B cell (primary cell): ENCODE data around the gene UROS. TPM values are rescaled to one million over a fixed set of nuclear protein-coding genes. Genes with fewer than 3 reads are reported as not detected.

Source experiments
- ATAC-seq: fragments of 200-7000 bp; cut with Tn5 transposase; one replicate; pipeline ENCODE4 v1.10.0; 2021; ENCODE audit warnings: low read depth, mild to moderate bottlenecking, moderate number of reproducible peaks, moderate library complexity
- CTCF ChIA-PET: fragments of 350-600 bp; sonication (Branson Sonifier 250); formaldehyde crosslinking; loops from one replicate; lab custom pipeline; 2021; ENCODE audit warnings: antibody characterized with exemption, inconsistent platforms; lab: Charles Lee
- POLR2A ChIA-PET: fragments of 350-600 bp; sonication (Branson Sonifier 250); formaldehyde crosslinking; loops from one replicate; lab custom pipeline; 2021; ENCODE audit warnings: antibody characterized with exemption; lab: Charles Lee
- DNase-seq: peaks from one replicate; pipeline ENCODE4 v3.0.0; 2013
- H2AFZ ChIP-seq: 2 replicates; pipeline ENCODE4 v1.6.1; 2012; ENCODE audit warnings: mild to moderate bottlenecking, low read depth, low read length; ENCODE audit not compliant: insufficient read depth, poor library complexity, severe bottlenecking
- H3K27ac ChIP-seq, 2 donors: 1 replicate in 1 of 2; 2 replicates in 1 of 2; pipeline ENCODE4 v1.5.1; 2012 to 2013; ENCODE audit warnings: low read length in 2 of 2, mild to moderate bottlenecking in 2 of 2, moderate library complexity in 1 of 2
- H3K27me3 ChIP-seq, 4 experiments: fragments of 200-600 bp in 1 of 4; sonication (generic) in 1 of 4; replicated peaks in 1 of 4; 1 replicate in 2 of 4; 2 replicates in 2 of 4; pipeline versions ENCODE4 v1.6.1 to v1.7.0; 2013 to 2016; ENCODE audit warnings: low read length in 3 of 4, mild to moderate bottlenecking in 2 of 4, mixed read lengths in 1 of 4, moderate library complexity in 1 of 4; ENCODE audit not compliant: insufficient read depth in 4 of 4, control insufficient read depth in 3 of 4; ENCODE audit errors: control extremely low read depth in 1 of 4
- H3K36me3 ChIP-seq, 2 experiments: replicated peaks in 1 of 2; 1 replicate in 1 of 2; 2 replicates in 1 of 2; pipeline versions ENCODE4 v1.6.1 to v1.7.1; 2013; ENCODE audit warnings: low read length in 1 of 2; ENCODE audit not compliant: insufficient read depth in 2 of 2, control insufficient read depth in 1 of 2; ENCODE audit errors: control extremely low read depth in 1 of 2, extremely low read depth in 1 of 2
- H3K4me1 ChIP-seq, 2 donors: fragments of 200-600 bp in 1 of 2; sonication (generic) in 1 of 2; 1 replicate in 1 of 2; 2 replicates in 1 of 2; pipeline versions ENCODE4 v1.5.1 to v1.6.1; 2013 to 2017; ENCODE audit warnings: low read length in 2 of 2; ENCODE audit not compliant: control insufficient read depth in 2 of 2, insufficient read depth in 2 of 2
- H3K4me2 ChIP-seq: replicated peaks from 2 replicates; pipeline ENCODE3; 2012; ENCODE audit warnings: mild to moderate bottlenecking, low read depth, low read length; ENCODE audit not compliant: poor library complexity, severe bottlenecking
- H3K4me3 ChIP-seq, 5 experiments: fragments of 200-600 bp in 1 of 5; sonication (generic) in 1 of 5; 1 replicate in 3 of 5; 2 replicates in 2 of 5; pipeline versions ENCODE4 v1.5.1 to v1.7.0; 2011 to 2016; ENCODE audit warnings: low read length in 4 of 5, mild to moderate bottlenecking in 4 of 5, low read depth in 2 of 5, control low read depth in 1 of 5, moderate library complexity in 1 of 5; ENCODE audit not compliant: insufficient read depth in 1 of 5; ENCODE audit errors: control extremely low read depth in 1 of 5, extremely low read depth in 1 of 5
- H3K79me2 ChIP-seq: fragments of 200-600 bp; sonication (generic); one replicate; pipeline ENCODE4 v1.6.0; 2016; ENCODE audit warnings: low read length; ENCODE audit not compliant: control insufficient read depth, insufficient read depth
- H3K9ac ChIP-seq: fragments of 200-600 bp; sonication (generic); 2 replicates; pipeline ENCODE4 v1.6.1; 2017; ENCODE audit warnings: mild to moderate bottlenecking, low read length, moderate library complexity
- H3K9me3 ChIP-seq, 3 donors: one replicate each; pipeline versions ENCODE4 v1.6.1 to v1.7.1; 2013; ENCODE audit warnings: low read length in 2 of 3; ENCODE audit not compliant: control insufficient read depth in 2 of 3, insufficient read depth in 1 of 3; ENCODE audit errors: control extremely low read depth in 1 of 3
- H4K20me1 ChIP-seq: 2 replicates; pipeline ENCODE4 v1.6.0; 2012; ENCODE audit warnings: mild to moderate bottlenecking, low read length; ENCODE audit not compliant: insufficient read depth, control insufficient read depth, poor library complexity, severe bottlenecking
- H3K27ac Mint-ChIP-seq: one replicate; pipeline ENCODE4 v1.8.0; 2021; ENCODE audit warnings: mixed read lengths
- H3K27me3 Mint-ChIP-seq: one replicate; pipeline ENCODE4 v1.8.0; 2021; ENCODE audit warnings: mixed read lengths
- H3K4me1 Mint-ChIP-seq: one replicate; pipeline ENCODE4 v1.8.0; 2021; ENCODE audit warnings: mixed read lengths
- H3K4me3 Mint-ChIP-seq: one replicate; pipeline ENCODE4 v1.8.0; 2021; ENCODE audit warnings: mixed read lengths
- H3K9me3 Mint-ChIP-seq: one replicate; pipeline ENCODE4 v1.8.0; 2022; ENCODE audit warnings: mixed read lengths; ENCODE audit not compliant: insufficient read depth
- EZH2 ChIP-seq: IDR thresholded peaks from 2 replicates; pipeline ENCODE4 v1.6.1; 2012; ENCODE audit warnings: borderline replicate concordance, low read depth, mild to moderate bottlenecking, moderate library complexity, low read length; ENCODE audit not compliant: insufficient read depth, poor library complexity, severe bottlenecking
- WGBS: methylation state at CpG from one replicate; pipeline ENCODE4 v1.1.5; 2013; ENCODE audit warnings: missing lambda C conversion rate; ENCODE audit not compliant: insufficient coverage; 5-methylcytosine and 5-hydroxymethylcytosine counted together
- intact Hi-C: fragments of 100-400 bp; cut with micrococcal nuclease; formaldehyde crosslinking; loops from one replicate; pipeline ENCODE4 v1.10.0; 2022
- polyA plus RNA-seq: library from polyadenylated mRNA; depleted of rRNA; stranded (reverse); fragments of >200 nt; gene quantifications from 2 replicates; pipeline ENCODE4 v1.2.3, GENCODE V29; 2012
- total RNA-seq, 2 donors: library from RNA; stranded (reverse); fragments of 120-200 nt in 1 of 2; gene quantifications; 1 replicate in 1 of 2; 2 replicates in 1 of 2; pipeline versions ENCODE4 v1.2.3 to v1.2.4, GENCODE V29; 2013 to 2022
- TF ChIP-seq, protein P1 (sequence below): fragments of 200-600 bp; IDR thresholded peaks from one replicate; pipeline ENCODE4 v1.8.0; 2022; ENCODE audit warnings: antibody characterized with exemption, mild to moderate bottlenecking

The UROS gene
- total and polyA plus RNA-seq, 2 donors (not counting 1 experiment from before 2014, with no cell fraction given) = 28.3 to 37.1 TPM

DNA sequence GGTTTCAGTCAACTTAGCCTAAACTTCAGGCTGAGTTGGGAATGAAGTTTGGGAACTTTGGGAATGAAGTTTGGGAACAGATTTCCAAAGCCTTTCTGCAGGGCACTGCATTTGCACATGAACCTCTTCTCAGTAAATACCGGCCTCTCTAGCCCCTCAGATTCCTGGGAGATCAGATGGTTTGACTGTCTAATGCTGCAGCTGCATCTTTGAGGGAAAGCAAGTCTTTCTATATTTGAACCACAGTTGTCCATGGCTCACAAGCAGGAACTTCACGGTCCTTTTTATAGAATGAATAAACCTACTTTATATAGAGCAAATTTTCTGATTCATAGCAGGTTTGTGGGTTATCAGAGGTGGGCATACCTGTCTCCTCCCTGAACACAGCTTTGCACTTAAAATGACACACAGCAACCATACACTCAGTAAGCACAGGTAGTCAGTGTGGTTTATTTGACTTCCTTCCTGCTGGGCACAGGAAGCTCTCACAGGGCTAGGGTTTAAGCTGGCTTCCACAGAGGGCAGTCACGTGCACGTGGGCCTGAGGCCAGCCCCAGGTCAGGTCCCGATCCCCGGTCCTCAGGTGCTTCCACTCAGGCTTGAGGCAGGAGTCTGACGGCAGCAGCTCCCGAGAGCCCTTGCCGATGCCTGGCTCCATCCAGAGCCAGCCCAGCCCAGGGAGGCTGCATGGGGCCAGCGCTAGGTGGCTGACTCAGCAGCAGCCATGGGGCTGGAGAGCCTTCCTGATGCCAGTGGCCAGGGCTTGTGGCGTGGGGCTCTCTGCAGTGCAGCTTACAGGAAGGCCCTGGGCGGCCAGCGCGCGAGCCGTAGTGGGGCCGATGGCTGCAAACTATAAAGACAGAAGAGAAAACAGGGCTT, 34.7 kb downstream of the UROS start:
- no peak overlapping the region for H2AFZ ChIP-seq
- no peak for DNase-seq
- peaks cover 7 to 17% of the 10 kb centered on the region in 2 experiments for H3K36me3 ChIP-seq
- no peaks in the 10 kb centered on the region for H3K79me2 ChIP-seq
- no peaks in the 10 kb centered on the region for H4K20me1 ChIP-seq
- ChIA-PET POLR2A (no interaction called here), CTCF (no interaction called here)
- H3K4me3 Mint-ChIP-seq = no peak overlapping the region
- WGBS = 79% methylated on average over 15 of the region's 17 CpGs
- no peak overlapping the region for H3K27ac Mint-ChIP-seq
- H3K27me3 ChIP-seq = no peaks in the 10 kb centered on the region
- no peak overlapping the region for H3K4me2 ChIP-seq
- intact Hi-C loops = no loop called here
- H3K27me3 Mint-ChIP-seq = no peaks in the 10 kb centered on the region
- H3K4me1 ChIP-seq = no peaks in the 10 kb centered on the region
- TF ChIP-seq, protein P1, sequence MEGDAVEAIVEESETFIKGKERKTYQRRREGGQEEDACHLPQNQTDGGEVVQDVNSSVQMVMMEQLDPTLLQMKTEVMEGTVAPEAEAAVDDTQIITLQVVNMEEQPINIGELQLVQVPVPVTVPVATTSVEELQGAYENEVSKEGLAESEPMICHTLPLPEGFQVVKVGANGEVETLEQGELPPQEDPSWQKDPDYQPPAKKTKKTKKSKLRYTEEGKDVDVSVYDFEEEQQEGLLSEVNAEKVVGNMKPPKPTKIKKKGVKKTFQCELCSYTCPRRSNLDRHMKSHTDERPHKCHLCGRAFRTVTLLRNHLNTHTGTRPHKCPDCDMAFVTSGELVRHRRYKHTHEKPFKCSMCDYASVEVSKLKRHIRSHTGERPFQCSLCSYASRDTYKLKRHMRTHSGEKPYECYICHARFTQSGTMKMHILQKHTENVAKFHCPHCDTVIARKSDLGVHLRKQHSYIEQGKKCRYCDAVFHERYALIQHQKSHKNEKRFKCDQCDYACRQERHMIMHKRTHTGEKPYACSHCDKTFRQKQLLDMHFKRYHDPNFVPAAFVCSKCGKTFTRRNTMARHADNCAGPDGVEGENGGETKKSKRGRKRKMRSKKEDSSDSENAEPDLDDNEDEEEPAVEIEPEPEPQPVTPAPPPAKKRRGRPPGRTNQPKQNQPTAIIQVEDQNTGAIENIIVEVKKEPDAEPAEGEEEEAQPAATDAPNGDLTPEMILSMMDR = no peak
- no peak for TF ChIP-seq EZH2
- no peak for ATAC-seq
- no peak overlapping the region for H3K9ac ChIP-seq
- H3K4me3 ChIP-seq = no peak overlapping the region
- H3K27ac ChIP-seq = no peak overlapping the region
- no peaks in the 10 kb centered on the region for H3K4me1 Mint-ChIP-seq
- no peaks in the 10 kb centered on the region for H3K9me3 ChIP-seq
- no peaks in the 10 kb centered on the region for H3K9me3 Mint-ChIP-seq

DNA sequence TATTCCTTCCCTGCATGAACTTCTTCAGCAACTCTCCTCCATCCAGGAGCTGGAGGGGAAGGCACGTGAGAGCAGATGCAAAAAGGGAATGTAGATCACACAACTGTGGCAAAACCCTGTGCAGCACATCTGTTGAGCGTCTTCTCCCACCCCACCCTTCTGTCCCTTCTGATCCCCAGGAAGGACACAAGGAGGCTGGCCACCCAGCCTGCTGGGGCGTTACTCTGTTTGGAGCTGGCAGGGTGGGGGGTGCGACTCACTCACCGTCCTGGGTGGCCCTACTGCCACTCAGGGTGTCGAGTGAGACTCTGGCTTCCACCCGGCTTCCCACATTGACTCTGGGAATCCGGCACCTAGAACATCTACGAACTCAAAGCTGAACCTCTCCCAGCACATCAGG, 37.3 kb downstream of the UROS start:
- H3K36me3 ChIP-seq = peaks cover 0 to 10% of the 10 kb centered on the region in 2 experiments
- intact Hi-C loops = no loop called here
- no peak overlapping the region for H3K4me3 ChIP-seq
- DNase-seq (no peak), ATAC-seq (no peak)
- Mint-ChIP-seq H3K4me1 (no peaks in the 10 kb centered on the region), H3K4me3 (no peak overlapping the region), H3K9me3 (no peaks in the 10 kb centered on the region), H3K27me3 (no peaks in the 10 kb centered on the region), H3K27ac (no peak overlapping the region)
- no peak overlapping the region for H3K4me2 ChIP-seq
- CTCF ChIA-PET = no interaction called here
- H3K27ac ChIP-seq = no peak overlapping the region
- H3K79me2 ChIP-seq = no peaks in the 10 kb centered on the region
- POLR2A ChIA-PET = no interaction called here
- no peak overlapping the region for H3K9ac ChIP-seq
- WGBS = 100% methylated on average over 4 of the region's 9 CpGs
- no peak for TF ChIP-seq EZH2
- TF ChIP-seq, protein P1 = no peak
- no peaks in the 10 kb centered on the region for H4K20me1 ChIP-seq
- H3K4me1 ChIP-seq = no peaks in the 10 kb centered on the region
- H2AFZ ChIP-seq = no peak overlapping the region
- H3K27me3 ChIP-seq = no peaks in the 10 kb centered on the region
- H3K9me3 ChIP-seq = no peaks in the 10 kb centered on the region
